ENCODE data around the gene RHOF. TPM values are rescaled to one million over a fixed set of nuclear protein-coding genes. Genes with fewer than 3 reads are reported as not detected.

RHOF gene
- total RNA-seq, 1 donor from 2014 or later = 47.7 TPM

- intact Hi-C loops (cut with DNase I) = no loop called here
- no peak for ATAC-seq
Measured at GRCh38 chr12:121808623-121809022, 15.1 kb upstream of the RHOF start.

GRCh38 chr12:121807642-121808347 lies 14.3 kb upstream of the RHOF start:
- intact Hi-C loops (cut with DNase I) = no loop called here
- DNase-seq (ENCODE audit: missing footprints) (no peak), ATAC-seq (no peak)

More at GRCh38 chr12:121808623-121809022, 15.1 kb upstream of the RHOF start:
- DNase-seq (ENCODE audit: missing footprints) = no peak

- DNase-seq (ENCODE audit: missing footprints) (no peak), ATAC-seq (no peak)
- intact Hi-C loops (cut with DNase I) = no loop called here
Measured at GRCh38 chr12:121806546-121807423, 13.3 kb upstream of the RHOF start.

- ATAC-seq (no peak), DNase-seq (ENCODE audit: missing footprints) (no peak)
- intact Hi-C loops (cut with DNase I) = no loop called here
Measured at GRCh38 chr12:121806009-121806545, 12.6 kb upstream of the RHOF start.

- no peak for DNase-seq (ENCODE audit: missing footprints)
Measured at GRCh38 chr12:121805171-121806008, 11.9 kb upstream of the RHOF start.

GRCh38 chr12:121804417-121805111 lies 11.1 kb upstream of the RHOF start:
- DNase-seq (ENCODE audit: missing footprints) (peak; percentile 74), ATAC-seq (no peak)
- intact Hi-C loops (cut with DNase I) = no loop called here

More at GRCh38 chr12:121805171-121806008, 11.9 kb upstream of the RHOF start:
- intact Hi-C loops (cut with DNase I) = no loop called here
- no peak for ATAC-seq

GRCh38 chr12:121803861-121804416 lies 10.5 kb upstream of the RHOF start, which contains the start of gene SETD1B:
Gene SETD1B (plus strand): TSS chr12:121804009. CDS start chr12:121804738, 729 bp downstream.
- ATAC-seq = peak; percentile 15
- peak; percentile 87 for DNase-seq (ENCODE audit: missing footprints)
- intact Hi-C loops (cut with DNase I) = no loop called here

GRCh38 chr12:121802843-121803698 lies 9.6 kb upstream of the RHOF start:
- DNase-seq (ENCODE audit: missing footprints) (peak; percentile 95), ATAC-seq (peak; percentile 41)
- intact Hi-C loops (cut with DNase I) = no loop called here

GRCh38 chr12:121802485-121802842 lies 9.0 kb upstream of the RHOF start:
- ATAC-seq = no peak
- intact Hi-C loops (cut with DNase I) = no loop called here
- DNase-seq (ENCODE audit: missing footprints) = no peak

- intact Hi-C loops (cut with DNase I) = no loop called here
- ATAC-seq (no peak), DNase-seq (ENCODE audit: missing footprints) (peak; percentile 56)
Measured at GRCh38 chr12:121801595-121802484, 8.4 kb upstream of the RHOF start.

- ATAC-seq = no peak
- peak; percentile 95 for DNase-seq (ENCODE audit: missing footprints)
- intact Hi-C loops (cut with DNase I) = no loop called here
Measured at GRCh38 chr12:121800694-121801594, 7.5 kb upstream of the RHOF start.

GRCh38 chr12:121799842-121800693 lies 6.6 kb upstream of the RHOF start:
- ATAC-seq (peak; percentile 58), DNase-seq (ENCODE audit: missing footprints) (peak; percentile 97)
- intact Hi-C loops (cut with DNase I) = no loop called here

GRCh38 chr12:121799156-121799841 lies 5.8 kb upstream of the RHOF start:
- ATAC-seq = peak; percentile 33
- intact Hi-C loops (cut with DNase I) = no loop called here

GRCh38 chr12:121798787-121799155 lies 5.3 kb upstream of the RHOF start:
- no peak for ATAC-seq
- no peak for DNase-seq (ENCODE audit: missing footprints)
- intact Hi-C loops (cut with DNase I) = no loop called here

More at GRCh38 chr12:121799156-121799841, 5.8 kb upstream of the RHOF start:
- peak; percentile 87 for DNase-seq (ENCODE audit: missing footprints)

Data from Right ventricle myocardium inferior (tissue), 1 donor.